ENCODE measurements around the gene NISCH. TPM values are rescaled to one million over a fixed set of nuclear protein-coding genes. Genes with fewer than 3 reads are reported as not detected.

The NISCH gene
- total RNA-seq, 1 experiment from 2014 or later = 104 TPM

GRCh38 chr3:52492059-52492458 lies 36.7 kb downstream of the NISCH start:
- peaks cover 8 to 16% of the 10 kb centered on the region in 2 experiments for H3K4me1 Mint-ChIP-seq
- H2AK5ac ChIP-seq (ENCODE audit: insufficient read length, low read length) = no peak overlapping the region
- H3K36me3 Mint-ChIP-seq (ENCODE audit: insufficient read depth in 1 of 3, low read depth in 3 of 3) = peaks cover 19 to 54% (median 54%) of the 10 kb centered on the region in 3 experiments
- H3K9me3 Mint-ChIP-seq = no peaks in the 10 kb centered on the region
- no peak overlapping the region for H2BK5ac ChIP-seq (ENCODE audit: insufficient read length, low read length)
- H3K4me1 ChIP-seq (ENCODE audit: insufficient read depth, low read length) = no peaks in the 10 kb centered on the region
- no peak overlapping the region for H2BK12ac ChIP-seq (ENCODE audit: insufficient read length, low read depth, low read length)
- H3K27ac ChIP-seq (ENCODE audit: insufficient read length, low read depth, low read length) = no peak overlapping the region
- H3T11ph ChIP-seq (ENCODE audit: low read length) = no peak overlapping the region
- WGBS (ENCODE audit: extremely low coverage, insufficient read length, low lambda C conversion rate) = no CpG with 5 or more reads among the region's 21 CpGs
- H3K23ac ChIP-seq (ENCODE audit: insufficient read length, low read depth, low read length) = no peak overlapping the region
- H4K91ac ChIP-seq (ENCODE audit: insufficient read length, low read depth, low read length) = no peak overlapping the region
- H3K4me3 Mint-ChIP-seq = no peak overlapping the region
- no peak overlapping the region for H2BK15ac ChIP-seq (ENCODE audit: low read depth, low read length)
- no peak overlapping the region for H4K5ac ChIP-seq (ENCODE audit: insufficient read length, low read depth, low read length)
- no peak overlapping the region for H2BK20ac ChIP-seq (ENCODE audit: low read depth, low read length, poor library complexity, severe bottlenecking)
- no peak overlapping the region for H3K18ac ChIP-seq (ENCODE audit: insufficient read length, low read depth, low read length)
- no peak for DNase-seq
- no peak overlapping the region for H2BK120ac ChIP-seq (ENCODE audit: low read depth, low read length, poor library complexity, severe bottlenecking)
- H3K27me3 Mint-ChIP-seq (ENCODE audit: low read depth) = no peaks in the 10 kb centered on the region
- no peak overlapping the region for H3K4me2 ChIP-seq (ENCODE audit: insufficient read depth, insufficient read length, low read length)
- no peaks in the 10 kb centered on the region for H4K20me1 ChIP-seq (ENCODE audit: control insufficient read depth, insufficient read depth, insufficient read length)
- H3K56ac ChIP-seq (ENCODE audit: insufficient read length, low read depth, low read length) = no peak overlapping the region
- H3K27ac Mint-ChIP-seq = no peak overlapping the region
- no peaks in the 10 kb centered on the region for H3K27me3 ChIP-seq (ENCODE audit: insufficient read depth, low read length)
- H3K9me3 ChIP-seq (ENCODE audit: control insufficient read depth, low read depth, low read length) = no peaks in the 10 kb centered on the region
- no peak overlapping the region for H3K4ac ChIP-seq (ENCODE audit: low read depth, low read length)
- no peak overlapping the region for H2AFZ ChIP-seq (ENCODE audit: low read length)
- no peak for TF ChIP-seq CTCF (conservative IDR thresholded peaks at IDR 0.05)
- H3K79me1 ChIP-seq (ENCODE audit: insufficient read depth, low read depth, low read length, poor library complexity, severe bottlenecking) = no peaks in the 10 kb centered on the region
- H4K8ac ChIP-seq (replicated peaks; ENCODE audit: insufficient read length, low read depth, low read length) = no peak overlapping the region
- H3K9ac ChIP-seq (ENCODE audit: extremely low read depth, insufficient read length, low read length) = no peak overlapping the region
- no peak overlapping the region for H3K14ac ChIP-seq (ENCODE audit: insufficient read depth, low read length)
- no peaks in the 10 kb centered on the region for H3K79me2 ChIP-seq (ENCODE audit: insufficient read depth, low read length)
- H3K23me2 ChIP-seq (ENCODE audit: insufficient read length, low read depth, low read length, poor library complexity, severe bottlenecking) = no peaks in the 10 kb centered on the region

Measured in H9 (cell line).